Epithelial cell of esophagus (primary cell): ENCODE measurements around the gene SRGAP1.

ENCODE experiments used
- DNase-seq: peaks from one replicate; pipeline ENCODE4 v3.0.0; 2010; ENCODE audit warnings: low read depth
- H3K4me3 ChIP-seq: 2 replicates; pipeline ENCODE4 v1.5.1; 2011; ENCODE audit warnings: mild to moderate bottlenecking, low read length, control low read depth
- TF ChIP-seq, protein P1 (sequence below): IDR thresholded peaks from 2 replicates; pipeline ENCODE4 v1.5.1; 2011; ENCODE audit warnings: low read depth, mild to moderate bottlenecking, low read length, control low read depth, inconsistent platforms; ENCODE audit not compliant: insufficient read depth; ENCODE audit errors: missing control alignments

The SRGAP1 gene

DNA sequence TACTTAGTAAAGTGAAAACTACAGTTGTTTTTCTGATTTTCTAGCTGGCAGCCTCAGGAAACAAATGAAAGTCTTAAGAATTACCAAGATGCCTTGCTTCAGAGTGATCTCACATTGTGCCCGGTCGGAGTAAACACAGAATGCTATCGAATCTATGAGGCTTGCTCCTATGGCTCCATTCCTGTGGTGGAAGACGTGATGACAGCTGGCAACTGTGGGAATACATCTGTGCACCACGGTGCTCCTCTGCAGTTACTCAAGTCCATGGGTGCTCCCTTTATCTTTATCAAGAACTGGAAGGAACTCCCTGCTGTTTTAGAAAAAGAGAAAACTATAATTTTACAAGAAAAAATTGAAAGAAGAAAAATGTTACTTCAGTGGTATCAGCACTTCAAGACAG lies 35.9 kb upstream of the SRGAP1 start:
- no peak for DNase-seq
- no peak overlapping the region for H3K4me3 ChIP-seq
- TF ChIP-seq, protein P1, sequence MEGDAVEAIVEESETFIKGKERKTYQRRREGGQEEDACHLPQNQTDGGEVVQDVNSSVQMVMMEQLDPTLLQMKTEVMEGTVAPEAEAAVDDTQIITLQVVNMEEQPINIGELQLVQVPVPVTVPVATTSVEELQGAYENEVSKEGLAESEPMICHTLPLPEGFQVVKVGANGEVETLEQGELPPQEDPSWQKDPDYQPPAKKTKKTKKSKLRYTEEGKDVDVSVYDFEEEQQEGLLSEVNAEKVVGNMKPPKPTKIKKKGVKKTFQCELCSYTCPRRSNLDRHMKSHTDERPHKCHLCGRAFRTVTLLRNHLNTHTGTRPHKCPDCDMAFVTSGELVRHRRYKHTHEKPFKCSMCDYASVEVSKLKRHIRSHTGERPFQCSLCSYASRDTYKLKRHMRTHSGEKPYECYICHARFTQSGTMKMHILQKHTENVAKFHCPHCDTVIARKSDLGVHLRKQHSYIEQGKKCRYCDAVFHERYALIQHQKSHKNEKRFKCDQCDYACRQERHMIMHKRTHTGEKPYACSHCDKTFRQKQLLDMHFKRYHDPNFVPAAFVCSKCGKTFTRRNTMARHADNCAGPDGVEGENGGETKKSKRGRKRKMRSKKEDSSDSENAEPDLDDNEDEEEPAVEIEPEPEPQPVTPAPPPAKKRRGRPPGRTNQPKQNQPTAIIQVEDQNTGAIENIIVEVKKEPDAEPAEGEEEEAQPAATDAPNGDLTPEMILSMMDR: no peak

DNA sequence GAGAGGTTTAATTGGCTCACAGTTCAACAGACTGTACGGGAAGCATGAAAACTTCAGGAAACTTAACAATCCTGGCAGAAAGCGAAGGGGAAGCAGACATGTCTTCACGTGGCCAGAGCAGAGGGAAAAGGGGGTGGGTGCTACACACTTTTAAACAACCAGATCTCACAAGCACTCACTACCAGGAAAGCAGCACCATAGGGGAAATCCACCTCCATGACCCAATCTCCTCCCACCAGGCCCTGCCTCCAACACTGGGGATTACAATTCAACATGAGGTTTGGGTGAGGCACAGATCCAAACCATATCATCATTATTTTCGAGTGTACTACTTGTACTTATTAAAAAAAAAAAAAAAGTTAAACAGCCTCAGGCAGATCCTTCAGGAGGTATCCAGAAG lies 34.9 kb upstream of the SRGAP1 start:
- no peak overlapping the region for H3K4me3 ChIP-seq
- DNase-seq: no peak
- TF ChIP-seq, protein P1: no peak

DNA sequence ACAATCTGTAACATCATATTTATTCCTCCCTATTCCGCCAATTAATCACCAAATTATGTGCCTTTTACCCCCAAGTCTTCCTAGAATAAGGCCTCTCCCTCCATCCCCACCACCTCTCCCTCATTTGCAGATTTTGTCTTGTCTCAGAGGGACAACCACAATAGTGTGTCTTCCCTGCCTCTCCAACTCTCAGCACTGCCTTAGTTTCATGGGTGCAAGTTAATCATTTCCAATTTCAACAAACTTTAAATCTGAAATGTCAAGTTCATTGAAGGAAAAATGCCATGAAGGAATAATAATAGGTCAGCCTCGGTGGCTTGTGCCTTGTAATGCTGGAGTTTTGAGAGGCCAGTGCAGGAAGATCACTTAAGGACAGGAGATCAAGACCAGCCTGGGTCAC lies 33.2 kb upstream of the SRGAP1 start:
- no peak for DNase-seq
- TF ChIP-seq, protein P1: no peak
- H3K4me3 ChIP-seq: no peak overlapping the region

DNA sequence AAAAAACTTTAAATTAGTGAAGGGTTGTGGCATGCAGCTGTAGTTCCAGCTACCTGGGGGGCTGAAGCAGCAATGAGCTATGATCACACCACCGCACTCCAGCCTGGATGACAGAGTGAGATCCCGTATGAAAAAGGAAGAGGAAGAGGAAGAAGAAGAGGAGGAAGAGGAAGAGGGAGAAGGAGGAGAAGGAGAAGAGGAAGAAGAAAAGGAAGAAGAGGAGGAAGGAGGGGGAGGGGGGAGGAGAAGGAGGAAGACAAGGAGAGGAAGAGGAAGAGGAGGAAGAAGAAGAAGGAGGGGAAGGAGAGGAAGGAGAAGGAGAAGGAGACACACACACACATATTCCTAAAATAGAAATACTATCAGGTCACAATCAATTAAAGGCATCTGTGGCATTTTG lies 32.7 kb upstream of the SRGAP1 start:
- no peak for DNase-seq
- H3K4me3 ChIP-seq: no peak overlapping the region
- TF ChIP-seq, protein P1: no peak

DNA sequence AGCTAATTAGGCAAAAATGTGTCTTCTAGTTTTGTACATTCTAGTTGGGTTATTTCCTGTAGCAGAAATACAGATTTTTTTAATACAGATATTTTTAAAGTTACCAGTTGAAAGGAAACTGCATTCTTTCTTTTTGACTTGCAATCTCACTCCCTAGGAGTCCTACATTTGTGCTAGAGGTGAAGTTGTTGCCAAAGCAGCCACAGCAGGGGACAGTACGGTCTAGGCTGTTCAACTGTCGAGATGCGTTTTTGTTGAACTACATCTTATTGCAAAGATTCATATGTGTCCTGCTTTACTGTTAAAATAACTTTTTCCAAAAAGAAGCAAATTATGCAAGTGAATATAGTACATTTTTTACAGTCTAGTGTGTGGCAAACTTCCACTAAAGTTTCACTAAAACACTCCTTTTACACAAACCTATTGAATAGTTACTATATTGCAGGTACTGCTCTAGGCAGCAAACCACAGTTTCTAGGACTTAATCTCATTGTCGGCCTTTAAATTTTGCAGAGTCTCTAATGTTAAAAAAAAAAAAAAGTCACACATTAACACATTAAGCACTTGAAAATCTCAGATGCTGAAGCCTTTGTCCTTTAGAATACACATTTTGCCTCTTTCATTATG lies 30.2 kb upstream of the SRGAP1 start:
- DNase-seq: no peak
- H3K4me3 ChIP-seq: no peak overlapping the region
- TF ChIP-seq, protein P1: no peak

DNA sequence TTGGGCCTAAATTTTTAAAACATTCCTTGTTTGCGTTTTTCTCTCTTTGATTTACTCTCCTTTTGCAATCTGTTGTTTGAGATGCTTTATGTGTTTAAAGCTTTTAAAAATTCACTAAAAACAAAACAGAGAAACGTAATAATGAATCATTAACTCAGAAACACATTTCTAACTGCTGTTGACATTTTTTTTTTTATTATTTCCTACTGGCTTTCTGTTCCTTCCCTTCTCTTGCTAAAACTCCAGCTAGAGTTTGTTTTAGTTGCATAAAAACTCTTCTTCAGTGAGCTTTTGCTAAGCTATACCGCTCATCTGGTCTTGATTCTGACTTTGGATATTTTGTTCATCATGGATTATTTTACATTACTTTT lies 29.0 kb upstream of the SRGAP1 start:
- H3K4me3 ChIP-seq: no peak overlapping the region
- TF ChIP-seq, protein P1: no peak
- DNase-seq: no peak

DNA sequence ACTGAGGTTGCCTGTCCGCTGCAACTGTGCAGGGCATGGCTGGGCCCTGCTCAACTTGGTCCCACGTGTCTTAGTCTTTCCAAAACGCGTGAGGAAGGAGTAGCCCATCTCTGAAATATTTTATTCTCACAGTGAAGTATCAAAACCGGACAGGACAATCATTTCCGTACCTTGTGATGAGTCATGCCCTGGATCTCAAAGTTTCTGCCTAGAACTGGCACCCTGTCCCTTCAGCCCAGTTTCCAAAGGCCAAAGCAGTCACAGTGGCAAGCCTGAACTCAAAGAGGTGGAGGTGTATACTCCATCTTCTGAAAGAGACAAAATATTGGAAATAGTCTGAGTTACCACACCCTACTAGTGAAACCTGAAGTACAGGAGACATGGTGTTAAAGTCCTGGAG lies 28.5 kb upstream of the SRGAP1 start:
- TF ChIP-seq, protein P1: no peak
- no peak overlapping the region for H3K4me3 ChIP-seq
- DNase-seq: peak; percentile 27
